Activated T-helper 17 cell treated with anti-CD3 and anti-CD28 coated beads, Interleukin-2, amount 50 U/mL, for 72 hours (primary cell): ENCODE measurements around the gene EIF4EBP2. TPM values are rescaled to one million over a fixed set of nuclear protein-coding genes. Genes with fewer than 3 reads are reported as not detected.

Experiments used
- ATAC-seq: fragments of 150-1000 bp; cut with Tn5 transposase; replicated peaks from 2 replicates; pipeline ENCODE4 v1.10.0; 2021; ENCODE audit warnings: mild to moderate bottlenecking, moderate library complexity
- H3K27ac Mint-ChIP-seq: one replicate; pipeline ENCODE4 v1.8.0; 2022; ENCODE audit warnings: mixed read lengths
- H3K27me3 Mint-ChIP-seq: one replicate; pipeline ENCODE4 v1.8.0; 2022; ENCODE audit warnings: mixed read lengths
- H3K36me3 Mint-ChIP-seq: one replicate; pipeline ENCODE4 v1.8.0; 2022; ENCODE audit warnings: low read depth, mild to moderate bottlenecking, mixed read lengths
- H3K4me1 Mint-ChIP-seq: one replicate; pipeline ENCODE4 v1.8.0; 2022; ENCODE audit warnings: mixed read lengths
- H3K4me3 Mint-ChIP-seq: one replicate; pipeline ENCODE4 v1.8.0; 2022; ENCODE audit warnings: mild to moderate bottlenecking, mixed read lengths
- H3K9me3 Mint-ChIP-seq: one replicate; pipeline ENCODE4 v1.8.0; 2022; ENCODE audit warnings: mixed read lengths
- total RNA-seq, 2 donors: library from RNA; stranded (reverse); gene quantifications; one replicate each; pipeline ENCODE4 v1.2.3, GENCODE V29; 2022

The EIF4EBP2 gene
- total RNA-seq, 2 donors from 2014 or later: 16.1 to 29.0 TPM

DNA sequence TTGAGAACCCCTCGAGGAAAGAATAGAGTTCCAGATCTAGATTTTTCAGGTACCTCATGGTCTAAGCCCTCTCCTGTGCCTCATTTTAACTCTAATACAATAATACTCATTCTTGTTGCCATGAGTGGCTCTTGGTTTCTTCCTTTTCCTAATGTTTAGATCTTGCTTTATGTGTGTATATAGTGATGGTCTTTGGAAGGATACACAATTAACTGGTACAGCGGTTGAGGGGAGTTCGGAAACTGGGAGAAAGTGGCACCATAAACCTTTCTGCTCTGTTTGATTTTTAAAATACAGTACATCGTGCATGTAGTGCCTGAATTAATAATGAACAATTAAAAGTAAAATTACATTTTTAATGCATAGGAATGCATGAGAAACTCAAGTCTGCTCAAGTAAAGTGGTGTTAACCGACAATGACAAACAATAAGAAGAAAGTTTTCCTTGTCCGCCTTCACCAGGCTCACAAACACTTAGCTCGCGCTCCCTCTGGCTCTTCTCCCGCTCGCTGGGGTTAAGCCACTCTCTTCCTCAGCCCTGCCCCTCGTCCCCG lies 386 bp upstream of the EIF4EBP2 start:
- H3K9me3 Mint-ChIP-seq: no peaks in the 10 kb centered on the region
- H3K4me3 Mint-ChIP-seq: peak overlapping the region; percentile 98
- peak; percentile 0 for ATAC-seq
- H3K27me3 Mint-ChIP-seq: no peaks in the 10 kb centered on the region
- H3K27ac Mint-ChIP-seq: peak overlapping the region; percentile 58
- peaks cover 35% of the 10 kb centered on the region for H3K4me1 Mint-ChIP-seq
- H3K36me3 Mint-ChIP-seq: peaks cover 22% of the 10 kb centered on the region

DNA sequence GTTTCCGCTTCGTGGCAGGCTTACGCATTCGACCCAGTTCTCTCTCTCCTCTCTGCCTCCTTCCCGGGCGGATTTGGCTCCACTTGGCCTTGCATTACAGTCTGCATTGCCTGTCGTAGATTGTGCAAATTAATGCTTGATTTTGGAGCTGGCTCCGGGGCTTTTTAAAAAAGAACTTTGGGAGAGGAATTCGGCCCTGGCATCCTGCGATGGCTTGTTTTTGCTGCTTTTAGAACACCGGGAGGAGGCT lies 767 bp downstream of the EIF4EBP2 start:
- H3K4me3 Mint-ChIP-seq: peak overlapping the region; percentile 98
- no peaks in the 10 kb centered on the region for H3K9me3 Mint-ChIP-seq
- H3K27ac Mint-ChIP-seq: peak overlapping the region; percentile 94
- peak; percentile 5 for ATAC-seq
- no peaks in the 10 kb centered on the region for H3K27me3 Mint-ChIP-seq
- peaks cover 34% of the 10 kb centered on the region for H3K36me3 Mint-ChIP-seq
- H3K4me1 Mint-ChIP-seq: peaks cover 45% of the 10 kb centered on the region

DNA sequence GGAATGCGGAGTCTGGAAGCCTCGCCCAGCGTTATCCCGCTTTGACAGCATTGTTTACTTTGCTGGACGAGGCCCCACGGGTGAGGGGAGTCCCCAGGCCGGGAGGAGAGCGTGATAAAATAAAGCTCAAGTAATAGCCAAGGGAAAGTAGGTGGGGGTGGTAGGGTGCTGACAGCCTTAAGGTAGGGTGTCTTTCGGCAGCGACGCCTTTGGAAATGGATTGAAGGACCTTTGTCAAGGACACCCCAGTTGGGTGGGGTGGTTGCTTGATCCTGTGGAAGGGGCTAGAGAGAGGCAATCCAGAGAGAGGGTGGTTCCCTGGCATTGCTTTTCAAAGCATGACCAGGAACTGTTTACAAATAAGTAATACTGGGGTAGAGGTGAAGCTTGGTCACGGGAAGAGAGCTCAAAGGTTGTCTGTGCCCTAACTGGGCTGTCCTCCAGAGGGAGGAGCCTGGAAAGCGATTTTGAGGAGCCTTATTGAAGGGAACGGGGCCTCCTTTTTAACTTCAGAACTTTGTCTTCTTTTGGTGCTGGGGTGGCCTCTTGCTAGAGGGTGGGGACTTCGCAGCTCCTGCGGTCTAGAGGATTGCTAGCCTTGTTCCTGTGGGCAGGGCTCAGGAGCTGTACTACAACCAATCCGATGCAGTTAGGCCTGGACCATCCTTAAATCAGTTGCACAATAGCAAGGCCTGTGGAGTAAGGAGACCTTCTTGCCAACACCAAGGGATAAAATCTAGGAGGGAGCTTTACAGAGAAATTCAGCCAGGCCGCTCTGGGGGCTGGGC lies 1.3 kb downstream of the EIF4EBP2 start:
- ATAC-seq: peak; percentile 38
- no peaks in the 10 kb centered on the region for H3K27me3 Mint-ChIP-seq
- H3K36me3 Mint-ChIP-seq: peaks cover 39% of the 10 kb centered on the region
- peaks cover 48% of the 10 kb centered on the region for H3K4me1 Mint-ChIP-seq
- H3K4me3 Mint-ChIP-seq: peak overlapping the region; percentile 98
- H3K27ac Mint-ChIP-seq: peak overlapping the region; percentile 94
- H3K9me3 Mint-ChIP-seq: no peaks in the 10 kb centered on the region

DNA sequence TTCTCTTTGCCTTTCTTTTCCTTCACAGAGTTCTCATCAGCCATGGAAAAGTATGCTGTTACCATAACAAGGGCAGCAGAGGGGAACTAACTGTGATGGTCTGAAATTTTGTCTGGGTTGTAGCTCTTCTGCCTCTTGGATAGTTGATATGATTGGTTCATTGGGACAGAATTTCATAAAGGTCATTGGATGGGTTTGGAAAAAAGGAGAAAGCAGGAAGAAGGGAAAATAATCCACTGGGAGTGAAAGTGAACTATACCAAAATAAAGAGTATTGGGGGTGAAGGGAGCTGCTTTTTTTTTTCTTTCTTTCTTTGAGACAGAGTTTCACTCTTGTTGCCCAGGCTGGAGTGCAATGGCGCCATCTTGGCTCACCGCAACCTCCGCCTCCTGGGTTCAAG lies 5.8 kb downstream of the EIF4EBP2 start:
- Mint-ChIP-seq H3K4me3 (no peak overlapping the region), H3K27me3 (no peaks in the 10 kb centered on the region), H3K4me1 (peaks cover 43% of the 10 kb centered on the region), H3K36me3 (peaks cover 64% of the 10 kb centered on the region), H3K9me3 (no peaks in the 10 kb centered on the region), H3K27ac (no peak overlapping the region)
- ATAC-seq: no peak

DNA sequence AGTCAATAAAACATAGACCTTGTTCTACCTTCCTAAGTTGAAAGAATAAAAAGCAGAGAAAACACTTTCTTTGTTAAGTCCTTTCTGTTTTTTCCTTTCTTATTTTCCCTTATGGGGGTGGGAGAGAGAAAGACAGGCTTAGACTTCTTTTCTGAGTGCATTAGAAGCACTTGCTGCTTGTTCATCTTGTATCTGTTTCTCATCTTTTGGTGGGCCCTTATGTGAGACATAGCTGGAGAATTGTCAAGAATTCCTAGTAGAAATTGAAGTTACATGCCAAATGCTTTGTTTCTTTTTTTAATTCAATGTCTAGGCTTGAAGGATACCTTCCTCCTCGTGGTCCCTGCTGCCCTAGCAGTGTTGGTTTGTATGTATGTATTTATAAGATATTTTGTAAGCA lies 6.7 kb downstream of the EIF4EBP2 start:
- H3K27ac Mint-ChIP-seq: no peak overlapping the region
- peaks cover 56% of the 10 kb centered on the region for H3K36me3 Mint-ChIP-seq
- ATAC-seq: no peak
- no peaks in the 10 kb centered on the region for H3K9me3 Mint-ChIP-seq
- peaks cover 39% of the 10 kb centered on the region for H3K4me1 Mint-ChIP-seq
- no peaks in the 10 kb centered on the region for H3K27me3 Mint-ChIP-seq
- no peak overlapping the region for H3K4me3 Mint-ChIP-seq

DNA sequence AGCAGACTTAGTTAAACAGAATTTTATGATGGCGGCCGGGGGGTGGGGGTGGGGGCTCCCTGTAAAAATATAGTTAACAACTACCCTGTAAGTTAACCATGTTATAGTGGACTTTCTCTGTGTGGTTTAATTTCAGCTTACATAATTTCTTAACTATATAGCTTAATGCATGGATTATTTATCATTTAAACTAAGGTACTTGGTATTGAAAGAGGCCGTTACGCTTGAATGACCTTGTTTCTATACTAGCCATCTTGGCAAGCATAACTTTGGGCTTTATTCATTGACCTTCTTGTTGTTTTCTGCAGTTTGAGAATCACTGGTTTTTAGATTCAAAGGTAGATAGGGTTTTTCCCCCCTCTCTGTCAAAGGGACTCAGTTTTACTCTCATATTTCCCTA lies 8.4 kb downstream of the EIF4EBP2 start:
- peaks cover 47% of the 10 kb centered on the region for H3K36me3 Mint-ChIP-seq
- H3K27me3 Mint-ChIP-seq: no peaks in the 10 kb centered on the region
- peak overlapping the region; percentile 63 for H3K27ac Mint-ChIP-seq
- ATAC-seq: no peak
- no peak overlapping the region for H3K4me3 Mint-ChIP-seq
- peaks cover 35% of the 10 kb centered on the region for H3K4me1 Mint-ChIP-seq
- H3K9me3 Mint-ChIP-seq: no peaks in the 10 kb centered on the region

DNA sequence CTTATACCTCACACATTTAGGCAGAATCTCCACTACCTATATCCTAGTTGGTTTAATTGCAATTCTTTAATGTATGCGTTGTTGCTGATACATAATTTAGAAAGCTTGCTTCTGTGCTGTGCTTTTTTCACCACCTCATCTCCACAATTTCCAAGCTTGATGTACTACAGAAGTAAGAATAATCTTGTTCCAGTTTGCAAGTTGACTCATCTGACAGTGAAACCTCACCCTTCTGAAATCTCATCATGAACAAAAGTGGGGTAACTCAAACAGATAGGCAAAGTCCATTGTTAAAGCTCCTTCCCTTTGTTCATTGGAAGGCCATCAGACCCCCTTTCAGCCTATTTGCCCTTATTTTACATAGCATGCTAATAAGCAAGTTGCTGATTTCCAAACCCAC lies 13.6 kb downstream of the EIF4EBP2 start:
- peak overlapping the region; percentile 49 for H3K4me3 Mint-ChIP-seq
- peaks cover 22% of the 10 kb centered on the region for H3K4me1 Mint-ChIP-seq
- H3K36me3 Mint-ChIP-seq: peaks cover 42% of the 10 kb centered on the region
- no peaks in the 10 kb centered on the region for H3K9me3 Mint-ChIP-seq
- ATAC-seq: peak; percentile 87
- peak overlapping the region; percentile 82 for H3K27ac Mint-ChIP-seq
- no peaks in the 10 kb centered on the region for H3K27me3 Mint-ChIP-seq

DNA sequence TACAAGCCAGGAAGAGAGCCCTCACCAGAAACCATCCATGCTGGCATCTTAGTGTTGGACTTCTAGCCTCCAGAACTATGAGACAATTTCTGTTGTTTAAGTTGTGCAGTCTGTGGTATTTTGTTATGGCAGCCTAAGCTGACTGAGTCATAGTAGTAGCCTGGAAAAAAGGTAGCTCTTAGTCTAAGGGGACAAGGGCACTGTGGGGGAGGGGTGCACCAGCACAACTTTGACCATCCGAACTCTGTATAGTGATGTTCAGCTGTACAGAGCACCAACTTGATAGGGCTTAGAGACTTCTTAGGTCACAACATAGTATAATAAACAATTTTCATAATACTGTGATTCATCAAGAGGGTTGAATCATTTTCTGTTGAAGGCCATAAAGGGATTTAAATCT lies 14.3 kb downstream of the EIF4EBP2 start:
- Mint-ChIP-seq H3K9me3 (no peaks in the 10 kb centered on the region), H3K36me3 (peaks cover 44% of the 10 kb centered on the region), H3K4me1 (peaks cover 26% of the 10 kb centered on the region), H3K27me3 (no peaks in the 10 kb centered on the region), H3K27ac (peak overlapping the region; percentile 82), H3K4me3 (peak overlapping the region; percentile 49)
- peak; percentile 87 for ATAC-seq

DNA sequence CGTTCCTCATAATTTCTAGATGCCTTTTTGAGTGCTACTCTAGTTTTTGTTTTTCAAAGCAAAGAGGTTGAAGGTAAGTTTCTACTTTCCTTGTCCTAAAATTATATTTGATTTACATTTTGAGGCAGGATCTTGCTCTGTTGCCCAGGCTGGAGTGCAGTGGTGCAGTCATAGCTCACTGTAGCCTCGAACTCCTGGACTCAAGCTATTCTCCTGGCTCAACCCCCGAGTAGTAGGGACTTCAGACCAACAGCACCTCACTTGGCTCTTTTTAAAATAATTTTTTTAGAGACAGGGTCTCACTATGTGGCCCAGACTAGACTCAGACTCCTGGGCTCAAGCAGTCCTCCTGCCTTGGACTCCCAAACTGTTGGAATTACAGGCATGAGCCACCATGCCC lies 14.8 kb downstream of the EIF4EBP2 start:
- Mint-ChIP-seq H3K27me3 (no peaks in the 10 kb centered on the region), H3K36me3 (peaks cover 49% of the 10 kb centered on the region), H3K4me3 (no peak overlapping the region), H3K4me1 (peaks cover 28% of the 10 kb centered on the region), H3K27ac (peak overlapping the region; percentile 82), H3K9me3 (no peaks in the 10 kb centered on the region)
- ATAC-seq: no peak

DNA sequence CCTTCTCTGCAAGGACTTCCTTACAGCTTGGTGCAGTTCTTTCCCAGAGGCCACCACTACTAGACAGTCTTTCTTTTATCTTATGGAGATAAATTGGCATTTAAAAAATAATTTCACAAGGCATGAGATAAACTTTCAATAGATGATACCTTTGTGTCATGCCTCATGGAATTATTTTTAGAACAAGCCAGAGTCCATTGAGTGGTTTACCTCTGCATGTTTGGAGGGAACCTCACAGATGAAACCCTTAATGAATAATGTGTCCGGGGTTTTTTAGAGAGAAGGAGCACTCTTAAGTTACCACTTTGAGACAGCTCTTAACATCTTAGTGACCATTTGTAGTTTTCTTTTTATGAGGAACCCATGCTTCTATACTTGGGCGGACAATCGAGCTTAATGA lies 20.4 kb downstream of the EIF4EBP2 start:
- Mint-ChIP-seq H3K27ac (peak overlapping the region; percentile 24), H3K4me3 (no peak overlapping the region), H3K36me3 (peaks cover 76% of the 10 kb centered on the region), H3K27me3 (no peaks in the 10 kb centered on the region), H3K9me3 (no peaks in the 10 kb centered on the region), H3K4me1 (peaks cover 20% of the 10 kb centered on the region)
- ATAC-seq: no peak

DNA sequence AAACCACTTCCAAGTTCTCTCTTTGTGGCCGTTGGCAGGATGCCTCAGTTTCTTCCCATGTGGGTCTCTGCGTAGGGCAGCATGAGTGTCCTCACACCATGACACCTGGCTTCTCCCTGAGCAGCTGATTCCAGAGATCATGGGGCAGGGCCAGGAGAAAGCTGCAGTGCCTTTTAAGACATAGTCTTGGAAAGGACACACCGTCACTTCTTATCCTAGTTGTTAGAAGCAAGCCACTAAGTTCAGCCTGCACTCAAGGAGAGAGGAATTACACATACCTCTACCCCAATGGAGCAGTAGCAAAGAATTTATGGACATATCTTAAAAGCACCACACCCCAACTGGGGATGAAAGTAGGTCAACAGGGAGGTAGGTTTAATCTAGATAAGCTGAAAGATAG lies 21.2 kb downstream of the EIF4EBP2 start:
- no peak for ATAC-seq
- Mint-ChIP-seq H3K9me3 (no peaks in the 10 kb centered on the region), H3K36me3 (peaks cover 68% of the 10 kb centered on the region), H3K4me1 (peaks cover 20% of the 10 kb centered on the region), H3K27ac (peak overlapping the region; percentile 24), H3K27me3 (no peaks in the 10 kb centered on the region), H3K4me3 (no peak overlapping the region)

DNA sequence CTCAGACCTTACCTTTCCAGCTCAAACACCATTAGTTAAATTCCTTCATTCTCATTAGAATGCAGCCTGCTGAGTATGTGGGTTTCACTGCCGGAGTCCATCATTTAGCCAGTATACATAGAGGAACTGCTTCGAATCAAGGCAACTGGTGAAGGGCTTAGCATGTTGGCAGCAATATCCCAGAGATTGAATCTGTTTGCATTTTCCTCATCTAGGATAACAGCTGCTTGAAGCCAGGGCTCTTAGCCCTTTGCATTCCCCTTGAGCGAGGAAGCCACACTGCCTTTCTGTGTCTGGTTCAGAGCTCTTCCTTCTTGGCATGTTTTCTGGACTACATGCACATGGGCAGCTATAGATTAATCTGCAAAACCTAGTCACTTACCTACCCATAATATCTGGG lies 22.9 kb downstream of the EIF4EBP2 start:
- H3K36me3 Mint-ChIP-seq: peaks cover 51% of the 10 kb centered on the region
- no peaks in the 10 kb centered on the region for H3K9me3 Mint-ChIP-seq
- ATAC-seq: no peak
- H3K4me3 Mint-ChIP-seq: no peak overlapping the region
- H3K27ac Mint-ChIP-seq: peak overlapping the region; percentile 25
- no peaks in the 10 kb centered on the region for H3K27me3 Mint-ChIP-seq
- peaks cover 22% of the 10 kb centered on the region for H3K4me1 Mint-ChIP-seq

DNA sequence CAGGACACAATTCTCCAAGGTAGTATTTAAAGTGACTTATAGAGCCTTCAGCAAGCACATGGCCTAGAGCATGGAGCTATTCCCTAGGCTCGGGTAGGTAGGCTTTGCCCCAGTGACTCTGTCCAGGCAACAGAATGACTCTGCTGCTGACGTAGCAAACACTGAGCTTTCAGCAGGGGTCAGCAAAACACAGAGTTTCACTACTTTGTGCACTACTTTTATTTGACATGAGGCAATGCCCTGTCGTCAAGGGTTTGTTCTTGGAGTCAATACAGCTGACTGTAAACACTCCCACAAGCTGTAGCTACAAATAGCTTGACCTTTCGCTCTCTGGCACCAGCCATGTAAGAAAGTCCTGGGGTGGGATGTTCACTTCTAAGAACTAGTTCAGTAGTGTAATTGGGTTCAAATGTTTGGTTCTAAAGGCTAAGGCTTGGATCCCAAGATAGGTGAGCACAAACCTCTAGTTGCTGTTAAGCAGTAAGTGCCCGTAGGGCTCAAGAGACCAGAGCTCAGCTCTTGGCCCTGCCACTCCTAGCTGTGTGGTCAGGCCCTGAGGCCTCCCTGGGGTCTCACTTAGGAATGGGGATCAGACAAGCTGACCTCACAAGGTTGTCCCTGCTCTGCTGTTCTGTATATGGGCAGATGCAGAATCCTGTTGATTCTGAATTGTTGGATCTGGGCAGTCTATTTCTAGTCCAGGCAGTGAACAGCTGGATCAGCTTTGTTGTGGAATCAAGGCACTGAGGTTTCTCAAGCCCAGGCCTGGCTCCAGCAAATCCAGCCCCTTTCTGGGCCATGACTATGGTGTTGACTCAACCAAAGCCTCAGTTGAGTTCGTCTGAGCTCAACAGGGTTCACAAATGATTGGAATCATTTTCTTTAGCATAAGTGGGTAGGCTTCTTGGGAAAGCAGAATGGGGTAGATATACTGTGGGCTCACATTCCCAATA lies 26.8 kb downstream of the EIF4EBP2 start:
- H3K36me3 Mint-ChIP-seq: peaks cover 18% of the 10 kb centered on the region
- ATAC-seq: peak; percentile 28

DNA sequence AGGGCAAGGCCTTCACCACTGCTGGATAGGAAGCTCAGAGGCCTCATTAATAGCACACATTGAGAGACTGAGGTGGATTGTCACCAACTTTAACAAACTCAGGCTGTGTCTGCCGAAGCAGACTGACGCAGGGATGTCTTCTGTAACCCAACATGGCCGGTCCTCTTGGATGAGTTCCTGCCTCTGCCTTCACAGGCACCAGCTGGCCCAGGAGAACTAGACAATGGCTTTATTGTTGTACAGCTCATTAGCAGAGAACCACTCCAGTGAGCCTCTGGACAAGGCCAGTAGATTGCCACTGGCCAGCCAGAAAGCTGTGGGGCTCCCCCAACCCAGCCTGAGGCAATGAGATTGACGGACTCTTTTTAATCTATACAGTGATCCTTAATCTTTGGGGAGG lies 28.2 kb downstream of the EIF4EBP2 start:
- Mint-ChIP-seq H3K4me1 (peaks cover 17% of the 10 kb centered on the region), H3K27me3 (no peaks in the 10 kb centered on the region), H3K36me3 (peaks cover 15% of the 10 kb centered on the region), H3K27ac (peak overlapping the region; percentile 84), H3K4me3 (peak overlapping the region; percentile 58), H3K9me3 (no peaks in the 10 kb centered on the region)
- ATAC-seq: no peak

More for the DNA sequence above, 26.8 kb downstream of the EIF4EBP2 start:
- Mint-ChIP-seq H3K27ac (peak overlapping the region; percentile 28), H3K4me3 (no peak overlapping the region), H3K4me1 (peaks cover 17% of the 10 kb centered on the region), H3K27me3 (no peaks in the 10 kb centered on the region), H3K9me3 (no peaks in the 10 kb centered on the region)
